ENCODE data around the gene ST6GALNAC6.
A peak's percentile ranks its signal among the peaks of the same experiment; 100 is the strongest.

Gene ST6GALNAC6

DNA sequence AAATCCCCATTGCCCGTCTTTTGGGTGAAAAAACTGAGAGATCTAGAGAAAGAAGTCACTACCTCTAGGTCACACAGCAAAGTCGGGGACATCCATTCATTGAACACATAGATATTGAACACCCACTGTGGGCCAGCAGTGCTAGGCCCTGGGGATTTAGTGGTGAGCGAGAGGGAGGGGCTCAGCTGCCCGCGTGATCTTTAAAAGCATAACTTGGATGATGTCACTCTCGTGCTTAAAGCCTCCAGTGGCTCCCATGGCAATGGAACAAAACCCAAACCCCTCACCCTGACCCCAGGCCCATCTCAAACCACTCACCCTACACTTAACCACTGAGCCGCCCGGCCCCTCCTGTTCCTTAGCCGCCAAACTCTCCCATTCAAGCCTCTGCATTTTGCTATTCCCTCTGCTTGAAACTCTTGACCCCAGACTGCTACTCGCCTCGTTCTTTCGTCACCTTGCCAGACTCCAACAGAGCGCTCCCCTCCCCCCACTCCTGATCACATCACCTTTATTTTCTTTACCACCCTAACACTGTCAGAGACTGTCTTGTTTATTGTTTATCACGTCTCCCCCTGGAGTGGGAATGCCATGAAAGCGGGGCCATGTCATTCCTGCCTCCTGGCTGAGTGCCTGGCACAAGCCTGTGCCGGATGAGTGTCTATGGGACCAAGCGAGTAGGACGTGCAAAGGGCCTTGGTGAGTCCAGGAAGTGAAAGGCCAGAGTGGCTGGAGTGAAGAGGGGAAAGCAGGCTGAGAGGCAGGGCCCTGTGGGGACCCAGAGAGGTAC is 31.9 kb upstream of the ST6GALNAC6 start:
- Histone ChIP-seq H3K4me3 (ENCODE audit: insufficient read depth in 1 of 2, low read depth in 1 of 2, low read length in 2 of 2) (peak overlapping the region; percentile 52 to 80), H3K4ac (ENCODE audit: low read depth in 1 of 2, low read length in 2 of 2) (peak overlapping the region in 1 of 2 experiments; percentile 35), H4K91ac (ENCODE audit: low read length) (no peak overlapping the region), H3K27me3 (ENCODE audit: control insufficient read depth in 1 of 2, insufficient read depth in 1 of 2, low read length in 2 of 2) (peaks cover 0 to 30% of the 10 kb centered on the region in 2 experiments), H3K27ac (ENCODE audit: low read length, poor library complexity, severe bottlenecking) (peak overlapping the region; percentile 24), H3K14ac (ENCODE audit: low read length in 2 of 2) (no peak overlapping the region), H3K18ac (ENCODE audit: low read depth in 1 of 2, low read length in 2 of 2) (peak overlapping the region; percentile 38 to 64), H2AFZ (ENCODE audit: low read depth, low read length) (no peak overlapping the region), H3K23ac (ENCODE audit: low read length in 2 of 2) (no peak overlapping the region), H3K9me3 (ENCODE audit: control insufficient read depth, low read length) (no peaks in the 10 kb centered on the region), H2BK15ac (ENCODE audit: low read depth, poor library complexity, severe bottlenecking) (no peak overlapping the region), H3K9ac (ENCODE audit: low read length) (peak overlapping the region; percentile 86), H2AK5ac (ENCODE audit: low read length, severe bottlenecking) (no peak overlapping the region), H3K36me3 (ENCODE audit: control insufficient read depth in 1 of 2, insufficient read depth in 2 of 2, low read depth in 1 of 2, low read length in 2 of 2) (peaks cover 12 to 23% of the 10 kb centered on the region in 2 experiments), H3K4me1 (ENCODE audit: control insufficient read depth, insufficient read depth, low read depth, low read length) (peaks cover 48% of the 10 kb centered on the region), H3K79me1 (replicated peaks; ENCODE audit: low read length, poor library complexity, severe bottlenecking) (peaks cover 19% of the 10 kb centered on the region), H4K8ac (ENCODE audit: low read length) (peak overlapping the region; percentile 28), H2BK120ac (ENCODE audit: low read depth, low read length) (no peak overlapping the region), H3K4me2 (ENCODE audit: low read length, poor library complexity, severe bottlenecking) (peak overlapping the region; percentile 90), H2BK12ac (ENCODE audit: low read length in 2 of 2) (peak overlapping the region; percentile 12 to 51), H2BK5ac (ENCODE audit: low read depth, low read length, poor library complexity, severe bottlenecking) (no peak overlapping the region)
- peak; percentile 93 for DNase-seq
- WGBS = 15% methylated on average over 17 of the region's 18 CpGs

- H2AFZ ChIP-seq (ENCODE audit: low read depth, low read length) = peak within 1 kb of the TSS; percentile 16
- peak within 1 kb of the TSS; percentile 64 to 80 for H3K4me3 ChIP-seq (ENCODE audit: insufficient read depth in 1 of 2, low read depth in 1 of 2, low read length in 2 of 2)
- H3K79me1 ChIP-seq (replicated peaks; ENCODE audit: low read length, poor library complexity, severe bottlenecking) = peaks cover 15% of the 10 kb centered on the region
- no peak within 1 kb of the TSS for H2AK5ac ChIP-seq (ENCODE audit: low read length, severe bottlenecking)
- no peak within 1 kb of the TSS for H2BK5ac ChIP-seq (ENCODE audit: low read depth, low read length, poor library complexity, severe bottlenecking)
- H2BK15ac ChIP-seq (ENCODE audit: low read depth, poor library complexity, severe bottlenecking) = peak within 1 kb of the TSS; percentile 71
- DNase-seq = peak; percentile 90
- H3K4me1 ChIP-seq (ENCODE audit: control insufficient read depth, insufficient read depth, low read depth, low read length) = peaks cover 42% of the 10 kb centered on the region
- peak within 1 kb of the TSS; percentile 38 to 64 for H3K18ac ChIP-seq (ENCODE audit: low read depth in 1 of 2, low read length in 2 of 2)
- H2BK12ac ChIP-seq (ENCODE audit: low read length in 2 of 2) = peak within 1 kb of the TSS; percentile 12 to 51
- H2BK120ac ChIP-seq (ENCODE audit: low read depth, low read length) = peak within 1 kb of the TSS; percentile 6
- no peak within 1 kb of the TSS for H4K91ac ChIP-seq (ENCODE audit: low read length)
- H3K4me2 ChIP-seq (ENCODE audit: low read length, poor library complexity, severe bottlenecking) = peak within 1 kb of the TSS; percentile 90
- H3K23ac ChIP-seq (ENCODE audit: low read length in 2 of 2) = no peak within 1 kb of the TSS
- peak within 1 kb of the TSS; percentile 24 for H3K27ac ChIP-seq (ENCODE audit: low read length, poor library complexity, severe bottlenecking)
- H3K9me3 ChIP-seq (ENCODE audit: control insufficient read depth, low read length) = no peaks in the 10 kb centered on the region
- peaks cover 0 to 30% of the 10 kb centered on the region in 2 experiments for H3K27me3 ChIP-seq (ENCODE audit: control insufficient read depth in 1 of 2, insufficient read depth in 1 of 2, low read length in 2 of 2)
- H3K36me3 ChIP-seq (ENCODE audit: control insufficient read depth in 1 of 2, insufficient read depth in 2 of 2, low read depth in 1 of 2, low read length in 2 of 2) = peaks cover 5 to 17% of the 10 kb centered on the region in 2 experiments
- H3K9ac ChIP-seq (ENCODE audit: low read length) = peak within 1 kb of the TSS; percentile 86
- H3K14ac ChIP-seq (ENCODE audit: low read length in 2 of 2) = no peak within 1 kb of the TSS
- peak within 1 kb of the TSS; percentile 53 for H4K8ac ChIP-seq (ENCODE audit: low read length)
- H3K4ac ChIP-seq (ENCODE audit: low read depth in 1 of 2, low read length in 2 of 2) = peak within 1 kb of the TSS; percentile 13 to 35
- 3% methylated on average over 68 of the region's 70 CpGs for WGBS
These were observed 31.1 kb upstream of the ST6GALNAC6 start, which contains the start of gene PIP5KL1 for GRCh38 chr9:127930231-127931091. TSS of gene PIP5KL1 (minus strand) at chr9:127930777. CDS start at chr9:127930752, 25 bp downstream.

GRCh38 chr9:127929625-127929979 is 30.2 kb upstream of the ST6GALNAC6 start:
- no peak overlapping the region for H2AK5ac ChIP-seq (ENCODE audit: low read length, severe bottlenecking)
- H3K4me3 ChIP-seq (ENCODE audit: insufficient read depth in 1 of 2, low read depth in 1 of 2, low read length in 2 of 2) = no peak overlapping the region
- no peak overlapping the region for H3K23ac ChIP-seq (ENCODE audit: low read length in 2 of 2)
- no peak overlapping the region for H3K4me2 ChIP-seq (ENCODE audit: low read length, poor library complexity, severe bottlenecking)
- no peak for DNase-seq
- H3K27ac ChIP-seq (ENCODE audit: low read length, poor library complexity, severe bottlenecking) = no peak overlapping the region
- H3K9me3 ChIP-seq (ENCODE audit: control insufficient read depth, low read length) = no peaks in the 10 kb centered on the region
- 83% methylated on average over 10 of the region's 10 CpGs for WGBS
- no peak overlapping the region for H3K14ac ChIP-seq (ENCODE audit: low read length in 2 of 2)
- H2BK5ac ChIP-seq (ENCODE audit: low read depth, low read length, poor library complexity, severe bottlenecking) = no peak overlapping the region
- H3K9ac ChIP-seq (ENCODE audit: low read length) = no peak overlapping the region
- H3K18ac ChIP-seq (ENCODE audit: low read depth in 1 of 2, low read length in 2 of 2) = no peak overlapping the region
- H4K91ac ChIP-seq (ENCODE audit: low read length) = no peak overlapping the region
- peak overlapping the region in 1 of 2 experiments; percentile 21 for H2BK12ac ChIP-seq (ENCODE audit: low read length in 2 of 2)
- H3K27me3 ChIP-seq (ENCODE audit: control insufficient read depth in 1 of 2, insufficient read depth in 1 of 2, low read length in 2 of 2) = peaks cover 0 to 30% of the 10 kb centered on the region in 2 experiments
- H4K8ac ChIP-seq (ENCODE audit: low read length) = no peak overlapping the region
- H3K4ac ChIP-seq (ENCODE audit: low read depth in 1 of 2, low read length in 2 of 2) = peak overlapping the region in 1 of 2 experiments; percentile 13
- peaks cover 7% of the 10 kb centered on the region for H3K79me1 ChIP-seq (replicated peaks; ENCODE audit: low read length, poor library complexity, severe bottlenecking)
- no peak overlapping the region for H2AFZ ChIP-seq (ENCODE audit: low read depth, low read length)
- H3K36me3 ChIP-seq (ENCODE audit: control insufficient read depth in 1 of 2, insufficient read depth in 2 of 2, low read depth in 1 of 2, low read length in 2 of 2) = peaks cover 2 to 12% of the 10 kb centered on the region in 2 experiments
- no peak overlapping the region for H2BK15ac ChIP-seq (ENCODE audit: low read depth, poor library complexity, severe bottlenecking)
- no peak overlapping the region for H2BK120ac ChIP-seq (ENCODE audit: low read depth, low read length)
- peaks cover 37% of the 10 kb centered on the region for H3K4me1 ChIP-seq (ENCODE audit: control insufficient read depth, insufficient read depth, low read depth, low read length)

Measured in mesenchymal stem cell (in vitro differentiated cells and primary cell).